Epidermal melanocyte (primary cell): ENCODE measurements around the gene GSTT2B.
"Not testable (repeated sequence)": the region's sequence is repeated elsewhere in the genome, so short reads cannot be mapped to it uniquely, and the experiment has no call there.

Experiments used
- DNase-seq: peaks from one replicate; pipeline ENCODE4 v3.0.0; 2011; ENCODE audit warnings: low spot score; ENCODE audit not compliant: insufficient read length

The GSTT2B gene

DNA sequence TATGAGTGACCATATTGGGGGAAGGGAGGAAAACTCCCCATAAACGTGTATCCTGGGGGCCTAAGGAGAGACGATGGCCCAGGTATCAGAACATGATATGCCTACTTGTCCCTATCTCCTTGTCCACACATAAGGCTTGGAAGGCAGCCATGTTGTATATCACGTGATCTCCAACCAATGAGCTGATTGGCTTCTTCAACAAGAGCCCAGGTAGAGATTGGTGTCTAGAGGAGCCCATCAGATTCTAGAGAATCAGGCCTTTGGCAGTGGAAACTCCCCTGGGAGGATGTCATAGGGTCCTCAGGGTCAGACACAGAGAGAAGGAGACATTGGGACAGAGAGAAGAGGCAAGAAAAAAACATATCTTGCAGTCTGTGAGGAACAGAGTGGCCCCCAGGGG lies 13.6 kb downstream of the GSTT2B start:
- not testable (repeated sequence) for DNase-seq

DNA sequence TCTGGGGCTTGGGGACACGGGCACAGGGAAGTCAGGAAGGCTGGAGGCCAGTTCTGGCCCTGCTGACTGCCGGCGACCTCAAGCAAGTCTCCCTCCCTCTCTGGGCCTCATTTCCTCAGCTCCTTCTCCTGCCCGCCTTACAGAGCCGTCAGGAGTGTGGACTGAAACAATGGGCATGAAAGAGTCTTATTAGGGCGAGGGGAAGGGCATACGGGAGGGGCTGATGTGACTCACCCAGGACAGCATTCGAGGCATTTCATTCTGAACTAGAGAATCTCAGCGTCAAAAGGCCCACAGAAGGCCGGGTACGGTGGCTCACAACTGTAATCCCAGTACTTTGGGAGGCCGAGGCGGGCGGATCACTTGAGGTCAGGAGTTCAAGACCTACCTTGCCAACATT lies 20.8 kb downstream of the GSTT2B start:
- DNase-seq, result not testable (repeated sequence)

DNA sequence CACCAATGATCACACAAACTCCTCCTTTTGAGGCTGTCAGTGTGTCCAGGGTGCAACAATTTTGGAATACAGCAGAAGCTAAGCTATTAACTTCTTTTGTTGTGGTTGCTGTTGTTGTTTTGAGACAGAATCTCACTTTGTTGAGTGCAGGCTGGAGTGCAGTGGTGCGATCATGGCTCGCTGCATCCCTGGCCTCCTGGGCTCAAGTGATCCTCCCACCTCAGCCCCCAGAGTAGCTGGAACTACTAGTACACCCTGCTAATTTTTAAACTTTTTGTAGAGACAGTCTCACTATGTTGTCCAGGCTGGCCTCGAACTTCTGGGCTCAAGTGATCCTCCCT lies 22.0 kb downstream of the GSTT2B start:
- no peak for DNase-seq

DNA sequence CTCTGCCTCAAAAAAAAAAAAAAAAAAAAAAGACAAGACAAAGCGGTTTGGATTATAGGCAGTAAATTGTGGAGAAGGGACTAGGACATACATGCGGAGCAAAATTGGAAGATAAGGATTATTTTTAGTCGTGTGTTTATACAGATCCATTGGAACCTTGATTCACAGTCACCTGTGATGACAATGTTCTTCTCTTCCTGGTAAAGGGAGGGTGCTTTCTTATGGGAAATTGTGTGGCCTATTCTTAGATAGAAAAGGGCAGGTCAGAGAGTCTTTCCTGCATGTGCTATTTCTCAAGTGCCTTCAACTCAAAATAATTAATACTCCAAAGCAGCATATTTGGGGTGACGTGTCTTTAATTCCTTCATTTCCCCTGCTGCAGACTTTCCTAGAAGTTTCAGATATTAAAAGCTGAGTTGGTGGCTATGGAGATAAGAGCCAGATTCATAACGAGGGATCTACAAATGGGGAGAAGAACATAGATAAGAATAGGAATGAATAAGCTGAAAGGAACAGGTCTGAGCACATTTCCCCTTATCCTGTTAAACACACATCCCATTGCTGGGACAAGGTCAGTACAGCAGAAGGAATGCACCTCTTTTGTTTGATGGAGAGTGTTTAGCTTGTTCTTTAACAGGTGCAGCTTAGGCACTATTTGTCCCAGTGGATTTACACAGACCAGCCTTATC lies 22.5 kb downstream of the GSTT2B start:
- DNase-seq, result no peak

DNA sequence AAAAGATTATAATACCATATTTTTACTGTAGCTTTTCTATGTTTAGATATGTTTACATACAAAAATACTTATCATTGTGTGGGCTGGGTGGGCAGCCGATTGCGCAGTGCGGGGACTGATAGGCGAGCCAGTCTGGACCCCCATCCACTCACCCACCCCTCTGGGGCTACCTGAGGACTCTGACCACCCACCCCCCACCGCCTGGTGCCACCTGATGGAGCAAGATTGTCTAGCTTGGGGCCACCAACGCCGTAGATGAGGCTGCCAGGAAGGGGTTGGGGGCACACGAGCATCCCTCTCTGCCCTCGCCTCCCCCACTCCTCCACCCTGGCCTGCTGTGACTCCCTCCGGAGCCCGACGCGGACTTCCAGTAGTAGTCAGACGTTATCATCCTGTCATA lies 34.4 kb downstream of the GSTT2B start:
- DNase-seq, result no peak

DNA sequence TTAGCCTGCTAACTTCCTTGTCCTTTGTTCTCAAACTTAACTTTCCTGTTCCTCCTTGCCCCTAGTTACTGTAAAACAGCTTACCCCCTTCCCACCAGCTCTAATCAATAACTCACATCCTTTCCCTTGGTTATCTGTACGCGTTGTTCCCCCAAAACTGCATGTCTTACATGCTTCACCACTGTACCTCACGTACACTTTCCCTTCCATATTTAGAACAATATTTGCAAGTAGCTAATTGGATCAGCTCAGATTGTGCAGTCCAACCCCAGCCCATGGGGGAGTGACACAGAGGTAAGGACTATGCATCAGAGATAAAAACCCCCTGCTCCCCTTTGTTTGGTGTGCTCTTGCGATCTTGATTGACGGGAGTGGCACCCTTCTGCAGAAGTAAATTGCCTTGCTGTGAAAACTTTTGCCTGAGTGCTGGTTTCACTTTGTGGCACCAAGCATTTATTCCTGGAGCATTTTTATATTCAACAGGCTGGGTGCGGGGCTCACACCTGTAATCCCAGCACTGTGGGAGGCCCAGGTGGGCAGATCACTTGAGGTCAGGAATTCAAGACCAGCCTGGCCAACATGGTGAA lies 35.9 kb downstream of the GSTT2B start:
- DNase-seq, result no peak

DNA sequence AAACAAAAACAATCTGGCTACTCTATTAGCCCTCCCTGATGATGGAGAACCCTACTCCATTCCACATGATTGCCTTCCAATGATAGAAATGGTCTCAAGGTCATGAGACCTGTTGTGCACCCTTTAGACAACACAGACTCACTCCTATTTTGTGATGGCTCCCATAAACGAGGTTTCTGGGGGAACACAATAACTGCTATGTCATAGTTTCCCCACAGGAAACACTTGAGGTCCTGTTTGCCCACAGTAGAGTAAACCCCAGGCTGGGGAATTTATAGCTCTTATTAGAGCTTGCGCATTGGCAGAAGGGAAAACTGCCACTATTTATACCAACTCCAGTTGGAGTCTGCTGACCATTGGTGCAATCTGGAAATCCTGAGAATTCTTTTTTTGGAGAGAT lies 38.1 kb downstream of the GSTT2B start:
- DNase-seq, result no peak

DNA sequence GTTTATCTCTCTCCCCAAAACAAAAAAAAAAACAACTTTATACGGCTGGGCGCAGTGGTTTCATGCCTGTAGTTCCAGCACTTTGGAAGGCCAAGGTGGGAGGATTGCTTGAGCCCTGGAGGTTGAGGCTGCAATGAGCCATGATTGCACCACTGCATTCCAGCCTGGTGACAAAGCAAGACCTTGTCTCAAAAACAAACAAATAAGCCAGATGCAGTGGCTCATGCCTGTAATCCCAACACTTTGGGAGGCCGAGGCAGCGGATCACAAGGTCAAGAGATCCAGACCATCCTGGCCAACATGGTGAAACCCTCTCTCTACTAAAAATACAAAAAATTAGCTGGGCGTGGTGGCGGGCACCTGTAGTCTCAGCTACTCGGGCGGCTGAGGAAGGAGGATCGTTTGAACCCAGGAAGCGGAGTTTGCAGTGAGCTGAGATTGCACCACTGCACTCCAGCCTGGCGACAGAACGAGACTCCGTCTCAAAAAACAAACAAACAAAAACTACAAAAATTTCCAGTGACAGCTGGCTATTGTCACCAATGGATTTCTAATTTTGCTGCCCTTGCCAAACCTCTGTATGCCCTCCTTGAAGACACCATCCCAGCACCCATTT lies 39.3 kb downstream of the GSTT2B start:
- DNase-seq, result not testable (repeated sequence)

DNA sequence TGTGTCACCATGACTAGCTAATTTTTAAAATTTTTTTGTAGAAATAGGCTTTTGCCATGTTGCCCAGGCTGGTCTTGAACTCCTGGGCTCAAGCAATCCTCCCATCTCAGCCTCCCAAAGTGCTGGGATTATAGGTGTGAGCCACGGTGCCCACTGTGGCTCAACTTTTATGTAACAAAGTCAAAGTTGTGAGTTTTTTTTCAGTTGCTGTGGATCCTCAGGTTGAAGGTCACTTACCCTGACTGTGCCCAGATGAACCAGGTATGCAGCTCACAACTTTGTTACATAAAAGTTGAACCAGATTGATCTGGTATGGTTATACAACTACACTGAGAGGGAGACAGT lies 40.8 kb downstream of the GSTT2B start:
- not testable (repeated sequence) for DNase-seq

DNA sequence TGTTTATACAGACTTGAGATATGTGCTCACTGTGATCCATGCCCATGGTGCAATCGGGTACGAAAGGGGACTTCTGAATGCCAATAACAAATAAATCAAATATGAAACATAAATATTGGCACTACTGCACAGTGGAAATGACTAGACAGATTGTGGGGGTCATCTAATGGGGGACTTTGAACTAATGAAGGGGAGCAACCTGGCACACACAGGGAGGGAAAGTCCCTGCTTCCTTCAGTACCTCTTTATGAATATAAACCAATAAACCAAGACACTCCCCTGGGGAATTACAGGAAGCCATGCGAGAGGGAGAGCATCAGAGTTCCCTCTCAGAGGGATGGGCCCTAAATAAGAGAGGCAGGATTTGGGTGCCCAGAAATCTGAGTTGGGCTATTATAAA lies 45.7 kb downstream of the GSTT2B start:
- no peak for DNase-seq

DNA sequence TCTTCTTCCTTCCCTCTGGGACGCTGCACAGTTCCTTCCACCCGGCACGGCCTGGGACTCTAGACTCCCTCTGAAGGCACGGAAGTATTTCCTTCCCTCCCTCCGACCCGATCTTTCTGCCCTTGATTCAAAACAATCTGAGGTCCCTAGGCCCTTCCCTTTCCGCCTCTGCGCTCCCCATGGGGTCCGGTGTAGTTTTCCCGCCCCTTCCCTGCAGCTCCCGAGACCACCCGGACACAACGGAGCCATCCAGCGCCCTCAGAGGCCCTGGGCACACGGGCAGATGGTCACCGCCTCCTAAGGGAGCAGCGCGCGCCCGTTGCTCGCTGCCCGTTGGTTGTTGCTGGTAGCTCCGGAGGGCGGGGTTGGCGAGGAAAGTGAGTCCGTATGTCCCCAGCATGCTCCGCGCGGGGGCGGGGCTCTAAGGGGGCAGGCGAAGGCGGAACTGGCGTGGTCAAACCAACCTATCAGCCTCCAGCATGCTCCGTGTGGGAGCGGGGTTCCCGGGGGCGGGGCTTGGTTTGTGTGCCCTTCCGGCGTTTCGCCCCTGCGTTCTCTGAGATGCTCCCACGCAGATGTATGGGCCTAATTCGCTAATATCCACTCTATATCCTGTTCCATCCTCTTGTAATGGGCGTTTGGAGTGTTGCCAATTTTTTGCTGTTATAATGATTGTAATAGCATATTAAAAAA lies 47.2 kb downstream of the GSTT2B start:
- peak; percentile 99 for DNase-seq

DNA sequence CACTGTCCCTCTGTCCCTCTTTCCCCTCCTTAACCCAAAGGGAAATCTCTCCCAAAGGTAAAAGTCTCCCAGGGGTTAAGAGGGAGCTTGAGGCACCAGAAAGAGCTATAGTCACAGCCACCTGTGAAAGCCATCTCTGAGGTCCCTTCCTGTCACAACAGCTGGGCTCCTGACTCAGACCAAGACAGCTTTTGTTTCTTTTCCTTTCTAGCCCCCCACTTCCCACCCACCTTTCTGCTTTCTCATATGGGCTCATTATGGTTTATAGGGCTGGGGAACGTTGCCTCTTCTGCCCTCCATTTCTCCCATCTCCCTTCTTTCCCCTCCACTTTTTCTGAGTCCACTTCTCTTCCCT lies 47.7 kb downstream of the GSTT2B start:
- no peak for DNase-seq

DNA sequence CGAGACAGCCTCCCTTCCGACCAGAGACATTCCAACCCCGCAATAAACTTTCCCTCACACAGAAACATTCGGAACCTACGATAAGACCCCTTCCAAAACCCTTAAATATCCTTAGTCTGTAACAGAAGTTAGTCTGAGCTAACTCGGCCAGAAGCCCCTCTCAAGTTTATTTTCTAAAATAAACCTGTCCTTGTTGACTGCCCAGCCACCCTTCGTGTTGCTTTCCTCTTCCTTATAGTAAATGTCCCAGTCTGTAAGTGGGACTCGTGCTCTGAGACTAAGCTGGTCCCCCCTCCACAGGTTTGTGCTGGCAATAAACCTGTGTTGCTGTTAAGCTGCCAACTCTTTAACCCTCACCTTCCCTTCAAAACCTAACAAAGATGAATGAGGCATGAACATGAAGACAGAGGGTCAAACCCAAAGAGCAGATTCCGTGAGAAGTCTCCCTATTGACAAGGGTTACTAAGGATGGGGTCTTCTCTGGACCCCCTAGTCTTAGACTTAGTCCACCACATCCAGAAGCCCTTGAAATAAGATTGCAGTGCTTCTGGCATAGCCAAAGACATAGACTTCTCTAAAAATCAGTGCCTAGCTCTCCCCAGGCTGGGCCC lies 48.6 kb downstream of the GSTT2B start:
- no peak for DNase-seq

DNA sequence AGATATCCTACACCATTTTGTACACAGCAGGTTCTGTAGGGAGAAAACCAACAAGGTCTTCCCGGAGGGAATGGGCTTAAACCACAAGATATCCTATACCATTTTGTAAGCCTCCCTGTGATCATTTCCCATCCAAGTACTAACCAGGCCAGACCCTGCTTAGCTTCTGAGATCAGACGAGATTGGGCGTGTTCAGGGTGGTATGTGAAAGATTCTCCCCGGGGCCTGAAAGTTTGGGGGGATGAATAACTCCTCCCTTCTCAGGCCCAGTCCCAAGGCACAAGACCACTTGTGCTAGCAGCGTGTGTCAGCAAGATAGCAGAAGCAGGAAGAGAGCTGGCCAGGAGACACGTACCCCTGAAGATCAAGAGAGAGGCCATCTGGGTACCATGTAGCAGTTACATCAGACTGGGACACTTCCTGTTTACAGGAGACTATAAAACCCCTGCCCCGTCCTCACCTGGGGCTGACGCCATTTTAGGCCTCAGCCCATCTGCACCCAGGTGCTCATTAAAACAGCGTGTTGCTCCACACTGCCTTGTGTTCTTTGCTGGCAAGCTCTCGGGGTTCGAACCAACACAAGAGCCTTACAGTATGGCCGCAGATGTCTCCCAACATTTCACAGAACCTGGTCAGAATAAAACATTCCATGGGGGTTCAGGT lies 49.5 kb downstream of the GSTT2B start:
- DNase-seq, result no peak

DNA sequence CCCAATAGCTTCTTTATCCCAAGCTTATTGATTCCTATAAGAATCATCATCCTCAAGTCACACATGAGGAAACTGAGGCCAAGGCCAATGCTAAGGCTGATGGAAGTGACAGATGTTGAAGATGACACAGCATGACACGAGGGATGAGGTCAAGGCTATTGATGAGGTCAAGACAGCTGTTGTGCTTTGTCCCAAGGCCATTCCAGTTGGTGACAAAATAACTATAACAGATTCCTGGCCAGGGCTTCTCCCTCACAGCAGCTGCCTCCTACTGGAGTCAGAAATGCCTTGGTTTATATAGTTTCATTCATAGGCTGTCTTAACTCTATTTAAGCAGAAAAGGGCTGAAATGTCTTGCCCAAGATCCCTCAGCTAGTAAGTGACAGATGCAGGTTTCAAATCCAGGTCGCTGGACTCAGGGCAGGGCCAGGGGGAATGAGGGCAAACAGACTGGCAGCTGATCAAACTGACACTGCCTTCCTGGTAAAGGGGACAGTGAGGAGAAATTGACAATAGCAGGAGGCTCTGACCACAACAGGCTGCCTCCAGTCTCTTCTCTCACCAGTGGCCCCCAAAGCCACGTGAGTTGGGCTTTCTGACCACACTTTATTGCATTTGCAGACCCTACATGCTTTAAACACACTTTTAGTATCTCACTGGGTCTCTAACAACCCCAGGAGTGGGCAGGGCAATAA lies 50.4 kb downstream of the GSTT2B start:
- no peak for DNase-seq

DNA sequence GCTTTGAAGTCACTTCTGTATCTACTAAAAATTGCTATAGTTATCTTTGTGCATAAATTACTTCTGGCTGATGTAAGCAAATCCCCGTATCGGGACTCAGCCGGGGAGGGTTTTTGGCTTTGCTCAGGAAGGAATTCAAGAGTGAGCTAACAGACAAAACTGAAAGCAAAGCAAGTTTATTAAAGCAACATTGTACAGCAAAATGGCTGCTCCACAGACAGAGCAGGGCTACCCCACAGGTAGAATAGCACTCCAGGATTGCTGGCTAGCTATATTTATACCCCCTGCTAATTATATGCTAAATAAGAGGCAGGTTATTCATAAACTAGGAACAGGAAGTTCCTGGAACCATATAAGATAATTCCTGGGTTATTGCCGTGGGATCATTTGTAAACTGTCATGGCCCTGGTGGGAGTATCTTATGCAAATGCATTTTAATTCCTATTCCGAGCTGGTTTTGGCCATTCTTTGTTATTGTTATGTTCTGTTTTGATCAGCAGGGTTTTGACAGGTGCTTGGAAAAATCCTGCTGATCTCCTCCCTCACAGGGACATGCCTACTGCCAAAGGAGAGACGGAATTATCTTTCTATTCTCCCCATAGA lies 51.6 kb downstream of the GSTT2B start:
- no peak for DNase-seq

DNA sequence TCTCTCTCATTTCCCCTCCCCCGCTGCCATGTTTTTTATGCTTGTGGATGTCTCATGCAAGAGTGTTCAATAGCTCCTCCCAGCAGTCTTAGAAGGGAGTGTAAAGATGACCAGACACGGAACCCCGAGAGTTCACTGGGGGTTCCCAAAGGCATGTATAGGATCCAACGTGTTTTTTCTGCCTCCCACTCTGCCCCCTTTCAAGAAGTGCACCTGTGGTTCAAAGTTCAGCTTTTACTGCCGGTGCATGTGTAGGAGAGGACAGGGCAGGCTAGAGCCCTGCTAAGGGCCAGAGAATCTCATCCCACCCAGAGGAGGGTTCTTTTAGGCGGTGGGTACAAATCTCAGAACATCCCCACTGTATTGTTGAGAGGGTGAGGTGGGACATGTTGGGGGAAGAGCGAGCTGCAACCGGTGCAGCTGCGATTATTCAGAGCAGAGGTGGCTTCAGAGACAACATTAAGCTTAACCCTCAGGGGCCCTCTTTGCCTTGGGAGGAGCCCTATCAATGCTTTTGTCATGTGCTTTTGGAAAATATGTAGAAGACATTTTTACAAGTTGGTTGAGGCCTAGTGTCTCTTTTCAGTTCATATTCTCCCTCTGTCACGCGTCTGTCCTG lies 52.3 kb downstream of the GSTT2B start:
- DNase-seq, result no peak

DNA sequence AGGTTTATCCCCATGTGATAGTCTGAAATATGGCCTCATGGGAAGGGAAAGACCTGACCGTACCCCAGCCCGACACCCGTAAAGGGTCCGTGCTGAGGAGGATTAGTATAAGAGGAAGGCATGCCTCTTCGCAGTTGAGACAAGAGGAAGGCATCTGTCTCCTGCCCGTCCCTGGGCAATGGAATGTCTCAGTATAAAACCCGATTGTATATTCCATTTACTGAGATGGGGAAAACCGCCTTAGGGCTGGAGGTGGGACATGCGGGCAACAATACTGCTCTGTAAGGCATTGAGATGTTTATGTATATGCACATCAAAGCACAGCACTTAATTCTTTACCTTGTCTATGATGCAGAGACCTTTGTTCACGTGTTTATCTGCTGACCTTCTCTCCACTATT lies 53.6 kb downstream of the GSTT2B start:
- DNase-seq, result not testable (repeated sequence)
